ENCODE results near the gene UCHL3. TPM values are rescaled to one million over a fixed set of nuclear protein-coding genes. Genes with fewer than 3 reads are reported as not detected.
"Not testable (repeated sequence)": the region's sequence is repeated elsewhere in the genome, so short reads cannot be mapped to it uniquely, and the experiment has no call there.

Gene UCHL3
- total RNA-seq, 1 donor from 2014 or later = 29.5 TPM

DNA sequence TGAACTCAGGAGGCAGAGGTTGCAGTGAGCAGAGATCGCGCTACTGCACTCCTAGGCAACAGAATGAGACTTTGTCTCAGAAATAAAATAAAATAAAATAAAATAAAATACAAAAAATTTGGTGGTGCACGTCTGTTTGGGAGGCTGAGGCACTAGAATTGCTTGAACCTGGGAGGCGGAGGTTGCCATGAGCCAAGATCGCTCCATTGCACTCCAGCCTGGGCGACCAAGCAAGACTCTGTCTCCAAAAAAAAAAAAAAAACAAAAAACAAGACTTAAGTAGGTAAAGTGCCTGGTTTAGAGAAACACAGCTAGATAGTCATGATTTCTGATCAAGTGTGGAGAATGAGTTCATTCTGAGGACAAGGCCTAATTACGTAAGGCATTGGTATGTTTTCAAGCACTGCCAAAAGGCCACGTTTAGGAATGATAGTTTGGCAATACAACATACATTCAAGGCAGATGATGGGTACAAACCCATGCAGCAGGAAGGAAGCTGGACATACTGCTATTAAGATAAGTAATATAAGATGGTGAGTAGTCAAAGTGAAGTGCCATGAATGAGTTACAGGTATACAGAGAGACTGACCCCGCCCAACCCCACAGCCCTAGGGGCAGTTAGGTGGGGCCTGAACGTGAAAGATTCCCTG, 4.8 kb upstream of the UCHL3 start:
- ATAC-seq = no peak
- no peak for DNase-seq (ENCODE audit: low spot score)

DNA sequence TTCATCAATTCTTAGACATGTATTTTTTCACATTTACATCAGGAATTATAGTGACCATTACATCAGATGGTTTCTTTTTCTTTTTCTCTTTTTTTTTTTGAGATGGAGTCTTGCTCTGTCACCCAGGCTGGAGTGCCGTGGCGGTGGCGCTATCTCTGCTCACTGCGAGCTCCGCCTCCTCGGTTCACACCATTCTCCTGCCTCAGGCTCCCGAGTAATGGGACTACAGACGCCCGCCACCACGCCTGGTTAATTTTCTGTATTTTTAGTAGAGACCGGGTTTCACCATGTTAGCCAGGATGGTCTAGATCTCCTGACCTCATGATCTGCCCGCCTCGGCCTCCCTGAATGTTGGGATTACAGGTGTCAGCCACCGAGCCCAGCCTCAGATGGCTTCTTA, 4.2 kb upstream of the UCHL3 start:
- DNase-seq (ENCODE audit: low spot score); intact Hi-C loops (cut with DNase I): not testable (repeated sequence)

More for the DNA sequence above, 4.8 kb upstream of the UCHL3 start:
- intact Hi-C loops (cut with DNase I) = no loop called here

GRCh38 chr13:75547917-75548316, 1.7 kb upstream of the UCHL3 start:
- no peak for ATAC-seq

More for the DNA sequence above, 4.2 kb upstream of the UCHL3 start:
- ATAC-seq = not testable (repeated sequence)

GRCh38 chr13:75550159-75550567, 572 bp downstream of the UCHL3 start:
- ATAC-seq (no peak), DNase-seq (ENCODE audit: low spot score) (no peak)
- intact Hi-C loops (cut with DNase I) = no loop called here

More at GRCh38 chr13:75547917-75548316, 1.7 kb upstream of the UCHL3 start:
- DNase-seq (ENCODE audit: low spot score) = no peak
- intact Hi-C loops (cut with DNase I) = no loop called here

- DNase-seq (ENCODE audit: low spot score) (no peak), ATAC-seq (no peak)
- intact Hi-C loops (cut with DNase I) = no loop called here
Observed at GRCh38 chr13:75554464-75554863, 4.9 kb downstream of the UCHL3 start.

GRCh38 chr13:75554981-75555380, 5.4 kb downstream of the UCHL3 start:
- intact Hi-C loops (cut with DNase I) = no loop called here
- DNase-seq (ENCODE audit: low spot score) = no peak
- ATAC-seq = no peak

DNA sequence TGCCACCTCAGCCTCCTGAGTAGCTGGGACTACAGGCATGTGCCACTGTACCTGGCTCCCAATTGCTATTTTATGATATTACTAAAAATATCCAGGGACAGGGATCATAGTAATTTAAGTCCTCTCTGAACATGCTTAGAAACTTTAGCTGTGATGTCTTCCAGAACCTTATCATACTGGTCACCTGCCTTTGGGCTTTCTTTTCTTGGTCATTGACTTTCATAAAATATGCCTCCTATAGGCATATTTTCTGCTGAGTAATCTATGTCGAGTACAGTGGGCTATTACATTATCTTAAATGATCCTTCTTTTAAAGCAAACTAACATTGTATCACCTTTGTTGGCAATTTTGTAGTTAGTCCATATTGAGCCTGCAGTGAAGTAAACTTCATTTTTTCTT, 6.2 kb downstream of the UCHL3 start:
- ATAC-seq (no peak), DNase-seq (ENCODE audit: low spot score) (no peak)
- intact Hi-C loops (cut with DNase I) = no loop called here

- intact Hi-C loops (cut with DNase I) = no loop called here
- DNase-seq (ENCODE audit: low spot score) = no peak
- no peak for ATAC-seq
Observed at GRCh38 chr13:75556961-75557360, 7.4 kb downstream of the UCHL3 start.

- DNase-seq (ENCODE audit: low spot score) (no peak), ATAC-seq (no peak)
- intact Hi-C loops (cut with DNase I) = no loop called here
Observed at GRCh38 chr13:75558145-75558840, 8.7 kb downstream of the UCHL3 start.

GRCh38 chr13:75566658-75567057, 17.1 kb downstream of the UCHL3 start:
- intact Hi-C loops (cut with DNase I) = no loop called here
- DNase-seq (ENCODE audit: low spot score) = no peak
- ATAC-seq = no peak

- no peak for ATAC-seq
- intact Hi-C loops (cut with DNase I) = no loop called here
- DNase-seq (ENCODE audit: low spot score) = no peak
Observed at GRCh38 chr13:75569576-75569975, 20.0 kb downstream of the UCHL3 start.

- intact Hi-C loops (cut with DNase I) = no loop called here
- DNase-seq (ENCODE audit: low spot score) = no peak
- no peak for ATAC-seq
Observed at GRCh38 chr13:75579529-75579928, 29.9 kb downstream of the UCHL3 start.

- intact Hi-C loops (cut with DNase I) = no loop called here
- ATAC-seq (no peak), DNase-seq (ENCODE audit: low spot score) (no peak)
Observed at GRCh38 chr13:75581874-75582640, 32.5 kb downstream of the UCHL3 start.

DNA sequence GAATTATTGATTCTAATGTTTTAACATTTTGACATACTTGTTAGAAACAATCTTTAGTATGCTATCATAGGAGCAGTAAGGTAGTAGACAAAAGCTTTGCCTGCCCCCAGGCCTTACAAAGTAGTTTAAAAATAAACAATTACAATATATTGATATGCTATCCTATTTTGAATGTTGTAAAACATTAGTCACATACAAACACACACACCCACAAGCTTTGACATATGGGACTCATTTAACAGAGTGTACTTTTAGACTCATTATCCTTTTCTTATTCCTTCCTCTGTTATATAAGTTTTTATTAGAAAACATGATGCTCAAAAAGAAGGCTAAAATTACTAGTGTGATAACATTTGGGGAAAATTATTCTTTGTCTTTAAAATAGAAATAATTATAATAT, 33.5 kb downstream of the UCHL3 start:
- intact Hi-C loops (cut with DNase I) = no loop called here
- ATAC-seq (no peak), DNase-seq (ENCODE audit: low spot score) (no peak)

DNA sequence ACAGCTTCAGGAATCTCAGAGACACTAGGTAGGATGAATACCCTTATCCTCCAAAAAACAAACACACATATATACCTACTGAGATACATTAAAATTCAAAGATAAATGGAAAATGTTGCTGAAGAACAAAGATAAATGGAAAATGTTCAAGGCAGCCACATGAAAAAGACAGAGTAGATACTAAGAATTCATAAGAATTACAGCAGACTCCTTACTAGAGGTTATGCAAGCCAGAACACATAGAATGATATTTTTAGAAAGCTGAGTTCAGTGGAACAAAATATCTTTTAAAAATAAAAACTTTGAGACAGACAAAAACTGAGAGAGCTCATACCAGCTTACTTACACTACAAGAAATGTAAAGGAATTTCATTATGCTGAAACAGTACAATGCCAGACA, 35.6 kb downstream of the UCHL3 start:
- ATAC-seq (no peak), DNase-seq (ENCODE audit: low spot score) (no peak)
- intact Hi-C loops (cut with DNase I) = no loop called here

DNA sequence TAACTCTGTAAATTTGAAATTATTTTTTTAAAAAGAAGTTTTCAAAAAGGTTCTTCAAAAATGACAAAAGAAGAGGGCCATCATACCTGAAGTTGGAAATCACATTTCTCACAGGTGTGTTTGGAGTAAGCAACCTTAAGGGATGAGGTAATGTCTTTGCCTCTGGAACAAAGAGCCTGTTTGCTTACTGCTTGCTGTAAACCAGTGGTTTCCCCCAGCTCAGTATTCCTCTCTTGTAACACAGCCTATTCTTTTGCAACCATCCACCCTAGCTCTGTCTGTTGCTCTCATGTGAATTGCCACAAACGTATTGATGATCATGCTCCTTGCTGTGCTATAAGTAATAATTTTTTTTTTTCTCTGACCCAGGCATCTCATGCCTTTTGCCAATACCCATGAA, 38.1 kb downstream of the UCHL3 start:
- intact Hi-C loops (cut with DNase I) = no loop called here
- ATAC-seq = no peak

DNA sequence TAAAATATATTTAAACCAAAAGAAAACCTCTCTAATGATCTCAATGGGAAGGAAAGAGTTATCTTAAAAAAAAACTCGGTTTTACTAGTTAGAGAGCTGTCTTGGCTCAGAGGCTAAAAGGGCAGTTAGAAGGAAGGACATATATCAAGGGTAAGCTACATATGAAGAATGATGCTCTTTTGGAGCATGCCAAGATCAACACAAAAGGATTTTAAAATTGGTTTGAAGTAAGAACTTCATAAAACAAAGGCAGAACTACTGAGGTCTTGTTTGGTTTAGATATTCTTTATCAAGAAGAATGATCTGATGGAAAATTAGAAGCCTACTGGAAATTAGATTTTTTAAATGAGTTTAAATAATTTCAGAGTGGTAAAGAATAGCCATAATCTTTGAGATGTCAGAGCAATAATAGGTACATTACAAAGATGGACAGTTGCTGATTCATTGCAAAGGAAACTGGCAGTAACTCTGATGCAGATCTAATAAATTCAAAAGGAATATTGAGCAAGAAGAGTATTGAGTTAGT, 47.1 kb downstream of the UCHL3 start:
- no peak for DNase-seq (ENCODE audit: low spot score)
- intact Hi-C loops (cut with DNase I) = no loop called here

More for the DNA sequence above, 38.1 kb downstream of the UCHL3 start:
- DNase-seq (ENCODE audit: low spot score) = no peak

GRCh38 chr13:75600371-75600770, 50.8 kb downstream of the UCHL3 start:
- no peak for DNase-seq (ENCODE audit: low spot score)
- intact Hi-C loops (cut with DNase I) = no loop called here
- no peak for ATAC-seq

More for the DNA sequence above, 47.1 kb downstream of the UCHL3 start:
- no peak for ATAC-seq

DNA sequence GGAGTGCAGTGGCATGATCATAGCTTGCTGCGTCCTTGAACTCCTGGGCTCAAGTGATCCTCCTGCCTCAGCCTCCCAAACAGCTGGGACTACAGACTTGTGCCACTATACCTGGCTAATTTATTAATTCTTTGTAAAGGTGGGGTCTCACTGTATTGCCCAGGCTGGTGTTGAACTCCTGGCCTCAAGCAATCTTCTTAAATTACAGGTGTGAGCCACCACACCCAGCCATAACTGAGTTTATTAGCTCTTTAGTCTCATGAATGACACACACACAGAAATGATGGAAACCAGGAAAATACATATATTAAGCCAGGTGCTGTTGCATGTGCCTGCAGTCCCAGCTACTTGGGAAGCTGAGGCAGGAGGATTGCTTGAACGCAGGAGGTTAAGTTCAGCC, 53.4 kb downstream of the UCHL3 start:
- ATAC-seq (no peak), DNase-seq (ENCODE audit: low spot score) (no peak)
- intact Hi-C loops (cut with DNase I) = no loop called here

DNA sequence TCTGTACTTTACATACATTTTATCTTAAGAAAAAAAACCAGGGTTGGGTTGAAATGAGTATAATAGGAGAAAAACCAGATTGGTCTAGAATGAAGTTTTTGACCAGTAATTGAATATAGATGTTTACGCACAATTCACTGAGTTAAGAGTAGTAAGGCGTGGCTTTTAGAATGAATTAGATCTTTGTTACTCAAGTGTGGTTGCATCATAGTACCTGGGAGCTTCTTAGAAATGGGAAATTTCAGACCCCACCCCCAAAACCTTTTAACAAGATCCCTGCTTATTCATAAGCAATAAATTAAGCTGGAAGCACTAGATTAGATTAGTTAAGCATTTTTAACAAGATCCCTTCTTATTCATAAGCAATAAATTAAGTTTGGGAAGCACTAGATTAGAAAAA, 57.9 kb downstream of the UCHL3 start:
- no peak for ATAC-seq
- intact Hi-C loops (cut with DNase I) = no loop called here
- no peak for DNase-seq (ENCODE audit: low spot score)

All from sciatic nerve (tissue), 2 donors.